HG03558 (cell line): ENCODE data around the gene INTS15.
"Not testable (repeated sequence)": the region's sequence is repeated elsewhere in the genome, so short reads cannot be mapped to it uniquely, and the experiment has no call there.

Source experiments
- ATAC-seq: cut with Tn5 transposase; IDR thresholded peaks from one replicate; pipeline ENCODE4 v1.9.1; 2021; ENCODE audit warnings: moderate number of reproducible peaks; ENCODE audit not compliant: unreplicated experiment; ENCODE audit errors: extremely low read depth

The INTS15 gene

DNA sequence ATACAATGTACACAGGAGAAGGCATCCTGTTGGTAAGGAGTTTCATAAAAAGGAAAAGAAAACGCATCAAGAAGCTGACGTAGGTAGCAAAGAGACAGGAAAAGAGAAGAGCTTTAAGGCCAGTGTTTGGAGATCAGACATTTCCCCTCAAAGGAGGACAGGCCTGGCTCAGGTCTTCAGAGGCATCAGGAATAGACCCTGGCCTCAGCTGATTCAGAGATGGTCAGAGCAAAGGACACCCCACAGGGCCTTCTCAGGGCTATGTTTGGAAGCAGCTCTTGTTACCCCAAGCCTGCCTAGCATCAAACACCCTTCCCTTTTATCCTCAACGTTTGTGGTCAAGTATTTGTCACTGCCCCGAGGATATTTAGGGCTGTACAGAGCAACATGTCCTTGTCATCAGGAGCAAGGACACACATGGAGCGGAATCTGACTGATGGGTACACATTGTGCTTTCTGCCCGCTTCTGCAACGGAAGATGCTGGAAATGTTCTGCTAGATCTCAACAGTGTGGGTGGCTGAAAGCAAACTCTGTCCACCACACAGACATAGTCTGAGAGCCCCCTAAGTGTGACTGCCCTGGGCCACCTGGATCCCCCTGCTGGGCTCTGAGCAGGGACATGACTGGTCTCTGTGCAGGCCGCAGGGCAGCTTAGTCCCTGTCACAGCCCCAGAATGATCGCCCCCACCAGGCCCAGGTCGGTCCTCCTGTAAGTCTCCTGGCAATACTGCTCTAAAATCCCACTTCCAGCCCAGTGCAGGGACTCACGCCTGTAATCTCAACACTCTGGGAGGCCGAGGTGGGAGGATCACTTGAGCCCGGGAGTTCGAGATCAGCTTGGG lies 13.6 kb upstream of the INTS15 start:
- ATAC-seq, result no peak

DNA sequence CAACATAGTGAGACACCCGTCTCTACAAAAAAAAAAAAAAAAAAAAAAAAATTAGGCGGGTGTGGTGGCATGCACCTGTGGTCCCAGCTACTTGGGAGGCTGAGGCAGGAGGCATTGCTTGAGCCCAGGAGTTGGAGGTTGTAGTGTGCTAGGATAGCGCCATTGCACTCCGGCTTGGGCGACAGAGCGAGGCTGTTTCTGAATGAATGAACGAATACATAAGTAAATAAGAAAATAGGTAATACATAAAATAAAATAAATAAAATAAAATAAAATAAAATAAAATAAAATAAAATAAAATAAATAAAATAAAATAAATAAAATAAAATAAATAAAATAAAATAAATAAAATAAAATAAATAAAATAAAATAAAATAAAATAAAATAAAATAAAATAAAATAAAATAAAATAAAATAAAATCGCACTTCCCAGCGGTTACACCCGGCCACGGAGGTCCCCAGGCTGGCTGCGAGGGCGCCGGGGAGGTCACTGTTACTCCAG lies 12.9 kb upstream of the INTS15 start:
- not testable (repeated sequence) for ATAC-seq

DNA sequence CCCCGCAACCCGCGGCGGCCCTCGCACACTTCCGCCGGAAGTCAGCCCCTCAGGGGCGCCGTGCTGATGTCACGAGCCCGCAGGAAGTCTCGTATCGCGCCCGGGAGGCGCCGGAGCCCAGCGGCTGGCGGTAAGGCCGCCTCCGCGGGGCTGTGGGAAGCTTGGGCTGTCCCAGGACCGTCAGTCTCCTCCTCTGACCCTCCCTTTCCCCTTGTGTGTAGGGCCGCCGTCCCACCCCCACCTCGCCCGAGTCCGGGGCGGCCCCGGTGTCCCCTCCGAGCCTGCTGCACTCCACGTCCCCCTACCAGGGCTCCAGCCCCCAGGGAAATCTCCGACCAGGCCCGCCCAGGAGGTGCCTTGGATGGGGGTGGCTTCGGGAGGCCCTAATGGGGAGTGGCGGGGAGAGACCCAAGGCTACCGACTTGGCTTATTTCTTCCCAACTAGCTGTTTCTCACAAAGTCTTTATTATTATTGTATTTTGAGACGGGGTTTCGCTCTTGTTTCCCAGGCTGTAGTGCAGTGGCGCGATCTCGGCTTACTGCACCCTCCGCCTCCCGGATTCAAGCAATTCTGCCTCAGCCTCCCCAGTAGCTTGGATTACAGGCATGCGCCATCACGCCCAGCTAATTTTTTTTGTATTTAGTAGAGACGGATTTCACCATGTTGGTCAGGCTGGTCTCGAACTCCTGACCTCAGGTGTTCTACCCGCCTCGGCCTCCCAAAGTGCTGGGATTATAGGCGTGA lies 12.3 kb upstream of the INTS15 start, which contains the start of gene ZDHHC4:
ZDHHC4 (plus strand) TSS at position 86 of the 745 bp plus-strand sequence. CDS start 3,108 bp downstream, outside the sequence.
- ATAC-seq, result peak; percentile 95

DNA sequence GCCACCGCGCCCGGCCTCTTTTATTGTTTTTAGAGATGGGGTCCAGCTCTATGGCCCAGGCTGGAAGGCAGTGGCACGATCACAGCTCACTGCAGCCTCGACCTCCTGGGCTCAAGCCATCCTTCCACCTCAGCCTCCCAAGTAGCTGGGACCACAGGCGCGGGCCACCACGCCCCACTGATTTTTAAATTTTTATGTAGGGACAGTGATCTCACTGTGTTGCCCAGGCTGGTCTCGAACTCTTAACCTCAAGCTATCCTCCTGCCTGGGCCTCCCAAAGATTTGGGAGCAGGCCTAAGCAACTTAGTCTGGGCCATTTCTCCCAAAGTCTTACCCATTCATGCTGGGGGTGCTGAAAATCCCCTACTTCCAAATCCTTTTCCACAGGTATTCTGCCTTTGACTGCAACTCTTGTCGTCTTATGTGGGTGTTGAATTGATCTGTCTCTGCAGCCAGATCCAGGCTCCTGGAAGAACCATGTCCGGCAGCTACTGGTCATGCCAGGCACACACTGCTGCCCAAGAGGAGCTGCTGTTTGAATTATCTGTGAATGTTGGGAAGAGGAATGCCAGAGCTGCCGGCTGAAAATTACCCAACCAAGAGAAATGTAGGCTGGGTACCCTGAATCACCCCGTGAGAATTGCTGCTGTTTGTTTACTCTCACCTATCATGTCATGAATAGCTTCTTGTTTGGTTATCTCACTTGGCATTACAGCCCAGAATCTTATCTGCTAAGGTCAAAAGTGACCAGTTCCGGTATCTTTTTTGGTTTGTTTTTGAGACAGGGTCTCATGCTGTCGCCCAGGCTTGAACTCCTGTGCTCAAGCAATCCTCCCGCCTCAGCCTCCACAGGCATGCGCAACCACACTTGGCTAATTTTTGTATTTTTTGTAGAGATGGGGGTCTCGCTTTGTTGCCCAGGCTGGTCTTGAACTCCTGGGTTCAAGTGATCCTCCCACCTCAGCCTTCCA lies 11.4 kb upstream of the INTS15 start:
- no peak for ATAC-seq

DNA sequence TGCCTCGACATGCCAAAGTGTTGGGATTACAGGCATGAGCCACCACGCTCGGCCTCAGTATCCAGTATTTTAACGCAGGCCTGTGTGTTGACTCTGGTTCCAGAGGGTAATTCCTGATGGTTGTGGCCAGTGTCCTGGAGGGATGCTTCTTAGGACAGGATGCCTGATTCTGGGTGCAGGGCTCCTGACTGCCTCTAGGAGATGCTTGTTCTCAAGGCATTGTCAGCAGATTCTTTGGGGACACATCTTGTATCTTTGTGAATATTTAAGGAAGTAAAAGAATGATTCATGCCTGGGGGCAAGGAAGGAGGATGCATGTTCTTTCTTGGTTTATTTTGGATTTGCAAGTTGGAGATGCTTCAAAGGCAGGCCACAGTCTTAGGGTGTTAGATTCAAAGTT lies 10.4 kb upstream of the INTS15 start:
- no peak for ATAC-seq

DNA sequence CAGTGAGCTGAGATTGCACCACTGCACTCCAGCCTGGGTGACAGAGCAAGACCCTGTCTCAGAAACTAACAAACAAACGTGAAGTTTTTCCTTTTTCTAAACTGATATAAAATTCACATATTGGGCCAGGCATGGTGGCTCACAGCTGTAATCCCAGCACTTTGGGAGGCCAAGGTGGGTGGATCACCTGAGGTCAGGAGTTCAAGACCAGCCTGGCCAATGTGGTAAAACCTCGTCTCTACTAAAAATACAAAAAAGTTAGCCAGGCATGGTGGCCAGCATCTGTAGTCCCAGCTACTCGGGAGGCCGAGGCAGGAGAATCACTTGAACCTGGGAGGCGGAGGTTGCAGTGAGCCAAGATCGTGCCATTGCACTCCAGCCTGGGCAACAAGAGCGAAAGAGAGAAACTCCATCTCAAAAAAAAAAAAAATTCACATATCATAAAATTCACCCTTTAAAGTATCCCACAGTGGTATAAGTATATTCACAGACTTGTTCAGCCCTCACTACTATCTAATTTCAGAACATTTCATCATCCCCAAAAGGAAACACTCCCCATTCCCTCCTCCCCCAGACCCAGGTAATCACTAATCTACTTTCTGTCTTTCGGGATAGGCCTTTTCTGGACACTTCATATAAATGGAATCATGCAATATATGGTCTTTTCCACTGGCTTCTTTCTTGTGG lies 3.9 kb upstream of the INTS15 start:
- not testable (repeated sequence) for ATAC-seq

DNA sequence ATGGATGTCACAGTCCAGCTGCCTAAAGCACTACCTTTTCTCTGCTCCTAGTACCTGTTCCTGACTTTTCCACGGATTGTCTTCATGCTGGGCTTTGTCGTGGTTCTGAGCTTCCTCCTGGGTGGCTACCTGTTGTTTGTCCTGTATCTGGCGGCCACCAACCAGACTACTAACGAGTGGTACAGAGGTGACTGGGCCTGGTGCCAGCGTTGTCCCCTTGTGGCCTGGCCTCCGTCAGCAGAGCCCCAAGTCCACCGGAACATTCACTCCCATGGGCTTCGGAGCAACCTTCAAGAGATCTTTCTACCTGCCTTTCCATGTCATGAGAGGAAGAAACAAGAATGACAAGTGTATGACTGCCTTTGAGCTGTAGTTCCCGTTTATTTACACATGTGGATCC lies 1.3 kb upstream of the INTS15 start:
- no peak for ATAC-seq

DNA sequence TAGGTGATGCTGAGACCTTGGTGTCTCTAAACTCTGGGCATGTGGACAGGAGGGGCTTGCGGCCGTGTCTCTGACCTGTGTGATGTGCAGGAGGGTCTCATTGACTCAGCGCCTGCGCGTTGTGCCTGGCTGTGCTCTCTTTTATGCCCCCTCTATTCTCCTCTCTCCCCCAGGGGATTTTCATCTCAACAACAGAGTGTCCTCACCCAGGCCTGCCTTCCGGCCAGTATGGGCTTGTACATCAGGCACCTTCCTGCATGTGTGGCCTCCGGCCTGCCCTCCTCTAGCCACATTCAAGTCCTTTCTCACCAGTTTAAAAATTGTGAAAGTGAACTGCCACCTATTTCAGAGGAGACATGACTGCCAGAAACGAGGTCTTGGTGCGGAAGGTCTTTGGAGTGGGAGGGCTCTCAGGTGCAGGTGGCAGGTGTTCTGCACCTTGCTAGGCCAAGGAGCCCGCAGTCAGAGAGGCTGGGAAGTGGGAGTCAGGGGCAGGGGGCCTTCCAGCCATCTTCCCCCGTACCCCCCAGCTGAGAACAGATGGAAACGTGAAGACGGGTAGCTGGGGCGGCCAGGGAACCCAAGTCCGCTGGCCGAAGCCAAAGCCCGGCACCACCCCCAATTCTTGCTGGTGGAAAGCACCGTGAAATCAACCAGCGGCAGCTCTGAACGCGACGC lies 531 bp upstream of the INTS15 start:
- ATAC-seq, result no peak

DNA sequence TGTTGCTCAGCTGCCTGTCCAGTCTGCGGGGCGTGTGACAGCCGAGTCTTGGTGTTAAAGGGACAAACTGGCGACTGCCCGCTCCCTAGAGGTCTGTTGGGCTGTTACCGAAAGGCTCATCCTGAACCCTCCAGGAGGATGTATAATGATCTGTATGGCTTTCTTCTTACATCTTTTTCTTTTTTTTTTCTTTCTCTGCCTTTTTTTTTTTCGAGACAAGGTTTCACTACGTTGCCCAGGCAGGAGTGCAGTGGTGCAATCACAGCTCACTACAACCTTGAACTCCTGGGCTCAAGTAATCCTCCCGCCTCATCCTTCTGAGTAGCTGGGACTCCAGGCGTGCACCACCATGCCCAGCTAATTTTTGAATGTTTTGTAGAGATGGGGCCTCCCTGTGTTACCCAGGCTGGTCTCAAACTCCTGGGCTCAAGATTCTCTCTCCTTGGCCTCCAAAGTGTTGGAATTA lies 857 bp downstream of the INTS15 start:
- ATAC-seq, result no peak

DNA sequence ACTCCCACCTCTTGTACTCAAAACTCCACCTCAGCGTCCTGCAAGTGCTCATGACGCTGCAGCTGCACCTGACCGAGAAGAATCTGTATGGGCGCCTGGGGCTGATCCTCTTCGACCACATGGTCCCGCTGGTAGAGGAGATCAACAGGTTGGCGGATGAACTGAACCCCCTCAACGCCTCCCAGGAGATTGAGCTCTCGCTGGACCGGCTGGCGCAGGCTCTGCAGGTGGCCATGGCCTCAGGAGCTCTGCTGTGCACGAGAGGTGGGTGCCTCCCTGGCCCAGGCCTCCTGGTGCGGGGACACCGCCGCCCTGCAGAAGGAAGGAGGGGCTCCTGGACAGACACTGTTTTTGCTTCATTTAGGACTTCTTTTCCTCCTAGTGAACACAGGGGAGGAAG lies 10.3 kb downstream of the INTS15 start:
- ATAC-seq, result no peak

DNA sequence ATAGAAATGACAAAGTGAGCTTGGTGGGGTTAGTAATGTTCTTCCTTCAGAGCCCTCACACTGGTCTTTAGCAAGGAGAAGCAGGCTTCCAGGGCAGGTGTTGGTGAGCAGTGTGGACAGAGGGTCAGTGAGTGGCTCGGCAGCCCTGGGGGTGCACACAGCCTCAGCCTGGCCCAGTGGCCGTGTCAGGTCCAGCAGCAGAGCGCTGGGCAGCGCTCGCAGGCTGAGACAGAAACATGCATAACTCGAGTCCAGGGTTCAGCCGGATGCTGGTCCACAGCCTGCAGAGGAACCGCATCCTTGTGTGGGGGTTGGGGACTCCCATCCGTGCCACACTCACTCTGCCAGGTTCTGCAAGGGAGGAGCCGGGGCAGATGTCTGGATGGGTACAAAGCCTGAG lies 14.6 kb downstream of the INTS15 start:
- ATAC-seq, result no peak

DNA sequence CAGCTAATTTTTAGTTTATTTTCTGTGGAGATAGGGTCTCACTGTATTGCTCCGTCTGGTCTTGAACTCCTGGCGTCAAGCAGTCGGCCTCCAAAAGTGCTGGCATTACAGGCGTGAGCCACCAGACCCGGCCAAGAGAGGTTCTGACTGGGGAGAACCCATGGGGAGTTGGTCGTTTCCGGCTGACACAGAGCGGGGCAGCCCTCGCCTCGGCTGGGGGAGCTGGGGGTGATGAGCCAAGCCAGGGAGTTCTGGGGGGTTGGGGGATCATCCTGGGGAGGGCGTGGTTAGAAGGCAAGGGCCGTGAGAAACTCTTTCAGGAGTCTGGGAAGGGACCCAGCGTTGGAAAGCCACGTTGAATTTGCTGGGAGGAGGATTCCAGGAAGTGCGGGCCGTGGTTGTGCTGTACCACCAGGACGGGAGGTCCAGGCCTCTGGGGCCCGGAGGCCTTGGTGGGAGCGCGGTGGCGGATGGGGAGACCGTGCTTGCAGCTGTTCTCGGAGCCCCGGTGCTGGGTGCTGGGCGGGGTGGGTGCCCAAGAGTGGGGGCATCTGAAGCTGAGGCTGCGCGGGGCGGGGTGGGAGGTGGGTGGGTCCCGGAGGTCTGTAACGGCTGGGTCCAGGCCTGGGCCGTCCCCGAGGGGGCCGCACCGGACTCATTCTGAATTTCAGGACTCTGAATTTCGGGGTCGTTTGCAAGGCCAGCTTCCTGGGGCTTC lies 17.2 kb downstream of the INTS15 start:
- no peak for ATAC-seq

DNA sequence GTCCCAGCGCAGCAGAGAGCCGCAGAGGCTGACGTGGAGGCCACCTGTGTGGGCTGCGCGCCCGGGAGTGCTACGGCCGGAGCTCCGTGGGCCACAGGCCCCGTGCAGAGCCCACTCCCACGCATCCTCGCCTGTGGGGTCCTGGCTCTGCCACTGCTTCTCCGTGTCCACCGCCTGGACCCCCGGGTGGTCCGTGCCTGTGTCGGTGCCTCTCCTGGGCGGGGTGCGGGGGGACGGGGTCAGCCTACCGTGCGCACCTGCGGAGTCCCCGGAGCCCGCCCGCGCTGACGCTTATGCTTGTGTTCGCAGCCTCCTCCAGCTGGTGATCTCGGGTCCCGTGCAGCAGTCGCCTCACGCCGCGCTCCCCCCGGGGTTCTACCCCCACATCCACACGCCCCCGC lies 17.8 kb downstream of the INTS15 start:
- no peak for ATAC-seq

DNA sequence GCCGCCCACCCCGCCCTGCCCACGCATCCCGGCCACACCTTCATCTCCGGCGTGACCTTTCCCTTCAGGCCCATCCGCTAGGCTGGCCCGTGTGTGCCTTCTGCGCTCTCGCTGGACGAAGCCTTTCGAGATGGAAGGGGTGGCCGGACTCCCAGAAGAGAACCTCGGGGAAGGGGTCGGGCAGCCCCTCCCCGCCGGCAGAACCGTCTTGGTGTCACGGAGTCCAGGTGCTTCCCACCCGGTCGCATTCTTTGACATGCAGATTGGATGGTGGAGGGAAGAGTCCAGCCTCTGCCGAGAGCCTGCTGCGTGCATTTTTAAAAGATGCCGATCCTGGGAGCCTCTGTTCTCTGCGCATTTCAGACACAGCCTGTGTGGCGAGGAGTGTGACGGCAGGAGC lies 18.3 kb downstream of the INTS15 start:
- no peak for ATAC-seq

DNA sequence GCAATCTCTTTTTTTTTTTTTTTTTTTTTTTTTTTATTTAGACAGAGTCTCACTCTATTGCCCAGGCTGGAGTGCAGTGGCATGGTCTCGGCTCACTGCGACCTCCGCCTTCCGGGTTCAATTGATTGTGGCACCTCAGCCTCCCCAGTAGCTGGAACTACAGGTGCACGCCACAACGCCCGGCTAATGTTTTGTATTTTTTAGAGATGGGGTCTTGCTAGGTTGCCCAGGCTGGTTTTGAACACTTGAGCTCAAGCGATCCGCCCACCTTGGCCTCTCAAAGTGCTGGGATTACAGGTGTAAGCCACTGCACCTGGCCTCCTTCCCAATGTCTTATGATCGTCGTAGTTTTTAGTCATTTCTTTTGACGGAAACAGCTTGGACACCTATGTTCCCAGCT lies 19.0 kb downstream of the INTS15 start:
- no peak for ATAC-seq

DNA sequence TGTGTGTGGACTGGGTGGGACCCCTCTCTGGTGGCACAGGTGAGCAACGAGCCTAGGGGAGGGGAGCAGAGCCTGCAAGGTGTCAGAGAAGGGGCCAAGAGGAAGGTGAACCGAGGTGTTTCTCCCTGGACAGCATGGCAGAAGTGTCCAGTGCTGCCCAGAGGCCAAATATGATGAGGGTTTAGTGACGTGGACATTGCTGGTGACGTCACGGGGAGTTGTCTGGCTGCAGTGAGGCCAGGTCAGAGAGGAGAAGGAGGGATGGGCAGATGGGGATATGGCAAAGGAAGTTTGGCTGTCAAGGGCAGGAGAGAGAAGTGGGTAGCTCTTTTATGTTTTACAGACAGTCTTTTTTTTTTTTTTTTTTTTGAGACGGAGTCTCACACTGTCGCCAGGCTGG lies 23.0 kb downstream of the INTS15 start:
- ATAC-seq, result no peak

DNA sequence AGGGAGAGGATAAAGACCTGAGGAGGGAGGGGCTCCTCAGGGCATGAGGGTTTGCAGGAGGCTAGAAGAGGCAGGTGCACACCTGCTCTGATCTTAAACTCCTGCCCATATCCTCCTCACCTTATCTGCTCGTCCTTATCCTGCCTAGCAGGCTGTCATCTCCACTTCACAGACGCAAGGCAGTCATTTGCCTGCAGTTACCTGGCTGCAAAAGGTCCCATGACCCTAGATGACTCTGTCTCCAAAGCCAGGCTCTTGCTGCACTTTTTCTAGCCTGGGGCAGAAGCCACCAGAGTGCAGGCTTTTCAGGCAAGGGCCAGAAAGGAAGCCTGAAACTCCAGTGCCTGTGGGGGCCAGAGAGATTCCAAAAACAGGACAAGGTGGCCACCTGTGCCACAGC lies 23.9 kb downstream of the INTS15 start:
- ATAC-seq, result no peak

DNA sequence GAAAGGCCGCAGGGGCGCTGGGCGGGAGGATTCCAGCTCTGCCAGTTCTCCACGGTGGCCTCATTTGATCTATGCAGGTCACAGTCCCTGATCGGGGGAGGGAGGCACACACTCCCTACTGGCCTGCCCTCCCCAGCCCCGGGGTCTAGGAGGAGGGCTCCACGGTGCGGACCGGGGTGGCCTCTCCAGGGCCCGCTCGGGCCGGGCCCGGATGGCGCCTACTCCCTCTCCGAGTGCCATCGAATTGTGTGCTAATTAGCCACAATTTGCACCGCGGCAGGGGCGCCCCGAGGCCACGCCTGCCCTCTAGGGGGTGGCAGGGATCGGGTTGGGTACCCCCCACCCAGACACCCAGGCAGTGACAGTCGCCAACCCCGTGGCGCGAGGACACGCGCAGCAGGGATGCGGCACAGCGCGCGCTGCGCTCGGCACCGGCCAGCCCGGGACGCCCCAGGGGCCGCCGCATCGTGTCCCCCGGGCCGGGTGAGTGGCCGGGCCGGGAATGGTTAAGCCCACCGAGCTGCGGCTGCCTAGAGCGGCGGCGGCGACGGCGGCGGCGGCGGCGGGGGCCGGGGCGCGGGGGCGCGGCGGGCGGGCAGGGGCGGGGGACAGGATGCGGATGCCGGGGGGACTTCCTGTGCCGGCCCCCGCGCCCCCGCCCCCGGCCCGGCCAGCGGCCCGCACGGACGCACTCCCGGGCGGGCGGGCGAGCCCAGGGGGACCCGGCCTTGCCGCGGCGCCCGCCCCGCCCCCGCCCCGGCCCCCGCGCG lies 25.3 kb downstream of the INTS15 start, which contains the start of gene ZNF853:
ZNF853 (plus strand) TSS at position 658 of the 770 bp plus-strand sequence. CDS start 565 bp downstream, outside the sequence.
- no peak for ATAC-seq
